Osteocyte (in vitro differentiated cells): Measurements from ENCODE around the gene TMOD1. TPM values are rescaled to one million over a fixed set of nuclear protein-coding genes. Genes with fewer than 3 reads are reported as not detected.

Experiments used
- DNase-seq: peaks from one replicate; pipeline ENCODE4 v3.0.0; 2021; ENCODE audit warnings: mixed read lengths; ENCODE audit not compliant: unreplicated experiment; ENCODE audit errors: extremely low spot score
- H3K27ac Mint-ChIP-seq: one replicate; pipeline ENCODE4 v1.8.0; 2021; ENCODE audit warnings: mild to moderate bottlenecking, mixed read lengths; ENCODE audit not compliant: unreplicated experiment
- H3K27me3 Mint-ChIP-seq: one replicate; pipeline ENCODE4 v1.8.0; 2021; ENCODE audit warnings: mixed read lengths; ENCODE audit not compliant: unreplicated experiment
- H3K36me3 Mint-ChIP-seq: one replicate; pipeline ENCODE4 v1.8.0; 2021; ENCODE audit warnings: mixed read lengths; ENCODE audit not compliant: unreplicated experiment
- H3K4me1 Mint-ChIP-seq: one replicate; pipeline ENCODE4 v1.8.0; 2021; ENCODE audit warnings: mixed read lengths; ENCODE audit not compliant: unreplicated experiment
- H3K4me3 Mint-ChIP-seq: one replicate; pipeline ENCODE4 v1.8.0; 2021; ENCODE audit warnings: mild to moderate bottlenecking, moderate library complexity, mixed read lengths; ENCODE audit not compliant: unreplicated experiment
- H3K9me3 Mint-ChIP-seq: one replicate; pipeline ENCODE4 v1.8.0; 2021; ENCODE audit warnings: mixed read lengths; ENCODE audit not compliant: unreplicated experiment
- CTCF ChIP-seq: fragments of 200-600 bp; sonication (generic); IDR thresholded peaks from 2 replicates; pipeline ENCODE4 v1.5.0; 2021; ENCODE audit warnings: antibody characterized with exemption, mild to moderate bottlenecking, moderate library complexity
- total RNA-seq: library from RNA; stranded (reverse); gene quantifications from 2 replicates; pipeline ENCODE4 v1.2.1, GENCODE V29; 2021

Gene TMOD1
- total RNA-seq, 1 donor from 2014 or later = not detected

- Mint-ChIP-seq H3K36me3 (no peaks in the 10 kb centered on the region), H3K27ac (no peak overlapping the region), H3K4me3 (no peak overlapping the region), H3K9me3 (no peaks in the 10 kb centered on the region), H3K4me1 (no peaks in the 10 kb centered on the region), H3K27me3 (peaks cover 26% of the 10 kb centered on the region)
- no peak for TF ChIP-seq CTCF
- no peak for DNase-seq
Observed at GRCh38 chr9:97559111-97559514, 57.6 kb downstream of the TMOD1 start.

- H3K27ac Mint-ChIP-seq = no peak overlapping the region
- TF ChIP-seq CTCF = no peak
Observed at GRCh38 chr9:97560154-97560553, 58.7 kb downstream of the TMOD1 start.

GRCh38 chr9:97560851-97561250 is 59.4 kb downstream of the TMOD1 start:
- H3K4me3 Mint-ChIP-seq = no peak overlapping the region
- H3K27ac Mint-ChIP-seq = no peak overlapping the region
- DNase-seq = no peak
- H3K4me1 Mint-ChIP-seq = no peaks in the 10 kb centered on the region
- H3K9me3 Mint-ChIP-seq = no peaks in the 10 kb centered on the region
- H3K36me3 Mint-ChIP-seq = no peaks in the 10 kb centered on the region
- H3K27me3 Mint-ChIP-seq = peaks cover 23% of the 10 kb centered on the region
- no peak for TF ChIP-seq CTCF

More at GRCh38 chr9:97560154-97560553, 58.7 kb downstream of the TMOD1 start:
- Mint-ChIP-seq H3K36me3 (no peaks in the 10 kb centered on the region), H3K4me1 (no peaks in the 10 kb centered on the region), H3K9me3 (no peaks in the 10 kb centered on the region), H3K27me3 (peaks cover 28% of the 10 kb centered on the region), H3K4me3 (no peak overlapping the region)
- DNase-seq = no peak

- Mint-ChIP-seq H3K27ac (no peak overlapping the region), H3K27me3 (peaks cover 23% of the 10 kb centered on the region), H3K4me3 (no peak overlapping the region), H3K4me1 (no peaks in the 10 kb centered on the region), H3K36me3 (no peaks in the 10 kb centered on the region), H3K9me3 (no peaks in the 10 kb centered on the region)
- TF ChIP-seq CTCF = no peak
- no peak for DNase-seq
Observed at GRCh38 chr9:97561501-97561900, 60.0 kb downstream of the TMOD1 start.

GRCh38 chr9:97562542-97562941 is 61.1 kb downstream of the TMOD1 start:
- H3K4me3 Mint-ChIP-seq = no peak overlapping the region
- H3K4me1 Mint-ChIP-seq = no peaks in the 10 kb centered on the region
- no peaks in the 10 kb centered on the region for H3K9me3 Mint-ChIP-seq
- no peak for DNase-seq
- peaks cover 23% of the 10 kb centered on the region for H3K27me3 Mint-ChIP-seq
- H3K27ac Mint-ChIP-seq = no peak overlapping the region
- no peaks in the 10 kb centered on the region for H3K36me3 Mint-ChIP-seq
- TF ChIP-seq CTCF = no peak
